HK-2 (cell line): ENCODE measurements around the gene IRX2.

Experiments used
- DNase-seq: peaks from one replicate; pipeline ENCODE4 v3.0.0-alpha.2; 2018; ENCODE audit not compliant: unreplicated experiment

The IRX2 gene

GRCh38 chr5:2756211-2757152, 5.0 kb upstream of the IRX2 start:
- no peak for DNase-seq

GRCh38 chr5:2755681-2756171, 4.2 kb upstream of the IRX2 start:
- DNase-seq: no peak

GRCh38 chr5:2755076-2755680, 3.7 kb upstream of the IRX2 start:
- no peak for DNase-seq

GRCh38 chr5:2754581-2755075, 3.2 kb upstream of the IRX2 start:
- no peak for DNase-seq

- no peak for DNase-seq
Observed at GRCh38 chr5:2753452-2754420, 2.3 kb upstream of the IRX2 start.

GRCh38 chr5:2752821-2753439, 1.5 kb upstream of the IRX2 start:
- DNase-seq: no peak

GRCh38 chr5:2752059-2752820, 763 bp upstream of the IRX2 start:
- no peak for DNase-seq

GRCh38 chr5:2750758-2751464, 566 bp downstream of the IRX2 start:
- DNase-seq: no peak

GRCh38 chr5:2750026-2750757, 1.3 kb downstream of the IRX2 start:
- no peak for DNase-seq

- no peak for DNase-seq
Observed at GRCh38 chr5:2749514-2750025, 1.9 kb downstream of the IRX2 start.

- no peak for DNase-seq
Observed at GRCh38 chr5:2748861-2749513, 2.5 kb downstream of the IRX2 start.

- DNase-seq: no peak
Observed at GRCh38 chr5:2748179-2748860, 3.2 kb downstream of the IRX2 start.

GRCh38 chr5:2747363-2748162, 3.9 kb downstream of the IRX2 start:
- DNase-seq: no peak

- DNase-seq: no peak
Observed at GRCh38 chr5:2746561-2747032, 4.9 kb downstream of the IRX2 start.

- no peak for DNase-seq
Observed at GRCh38 chr5:2744485-2744884, 7.0 kb downstream of the IRX2 start.

GRCh38 chr5:2742921-2743679, 8.4 kb downstream of the IRX2 start:
- DNase-seq: no peak
